Stimulated activated CD8-positive, alpha-beta memory T cell treated with anti-CD3 and anti-CD28 coated beads, Interleukin-4, amount 100 ng/mL, for 24 hours (primary cell): ENCODE measurements around the gene DNAH17.

ENCODE experiments used
- DNase-seq: peaks from one replicate; pipeline ENCODE4 v3.0.0-alpha.2; 2020; ENCODE audit warnings: low read depth

The DNAH17 gene

GRCh38 chr17:78575340-78575739 is 1.9 kb downstream of the DNAH17 start:
- no peak for DNase-seq

- no peak for DNase-seq
Measured at GRCh38 chr17:78573955-78574354, 3.2 kb downstream of the DNAH17 start.

GRCh38 chr17:78572239-78573205 is 4.7 kb downstream of the DNAH17 start:
- DNase-seq, result no peak

- no peak for DNase-seq
Measured at GRCh38 chr17:78571329-78571728, 5.9 kb downstream of the DNAH17 start.

GRCh38 chr17:78568494-78569115 is 8.6 kb downstream of the DNAH17 start:
- DNase-seq, result no peak

- DNase-seq, result no peak
Measured at GRCh38 chr17:78567991-78568390, 9.2 kb downstream of the DNAH17 start.

GRCh38 chr17:78566947-78567346 is 10.2 kb downstream of the DNAH17 start:
- DNase-seq, result no peak

- no peak for DNase-seq
Measured at GRCh38 chr17:78563189-78564145, 13.7 kb downstream of the DNAH17 start.

- no peak for DNase-seq
Measured at GRCh38 chr17:78562734-78563133, 14.5 kb downstream of the DNAH17 start.

GRCh38 chr17:78561166-78561565 is 16.0 kb downstream of the DNAH17 start:
- no peak for DNase-seq

GRCh38 chr17:78560731-78561130 is 16.5 kb downstream of the DNAH17 start:
- no peak for DNase-seq

- DNase-seq, result no peak
Measured at GRCh38 chr17:78559749-78560368, 17.3 kb downstream of the DNAH17 start.

- no peak for DNase-seq
Measured at GRCh38 chr17:78558989-78559388, 18.2 kb downstream of the DNAH17 start.

GRCh38 chr17:78558181-78558850 is 18.9 kb downstream of the DNAH17 start:
- no peak for DNase-seq

GRCh38 chr17:78557598-78558039 is 19.6 kb downstream of the DNAH17 start:
- DNase-seq, result no peak

- no peak for DNase-seq
Measured at GRCh38 chr17:78556812-78557211, 20.4 kb downstream of the DNAH17 start.

GRCh38 chr17:78555746-78556401 is 21.3 kb downstream of the DNAH17 start:
- no peak for DNase-seq

GRCh38 chr17:78550464-78550863 is 26.7 kb downstream of the DNAH17 start:
- no peak for DNase-seq

GRCh38 chr17:78548725-78549124 is 28.5 kb downstream of the DNAH17 start:
- DNase-seq, result no peak

- DNase-seq, result no peak
Measured at GRCh38 chr17:78547035-78547434, 30.2 kb downstream of the DNAH17 start.

- DNase-seq, result no peak
Measured at GRCh38 chr17:78546476-78546875, 30.7 kb downstream of the DNAH17 start.
